Measurements from ENCODE around the gene ZNF280A. TPM values are rescaled to one million over a fixed set of nuclear protein-coding genes. Genes with fewer than 3 reads are reported as not detected.
"Not testable (repeated sequence)": the region's sequence is repeated elsewhere in the genome, so short reads cannot be mapped to it uniquely, and the experiment has no call there.

The ZNF280A gene
- polyA plus RNA-seq, 5 donors: not detected

DNA sequence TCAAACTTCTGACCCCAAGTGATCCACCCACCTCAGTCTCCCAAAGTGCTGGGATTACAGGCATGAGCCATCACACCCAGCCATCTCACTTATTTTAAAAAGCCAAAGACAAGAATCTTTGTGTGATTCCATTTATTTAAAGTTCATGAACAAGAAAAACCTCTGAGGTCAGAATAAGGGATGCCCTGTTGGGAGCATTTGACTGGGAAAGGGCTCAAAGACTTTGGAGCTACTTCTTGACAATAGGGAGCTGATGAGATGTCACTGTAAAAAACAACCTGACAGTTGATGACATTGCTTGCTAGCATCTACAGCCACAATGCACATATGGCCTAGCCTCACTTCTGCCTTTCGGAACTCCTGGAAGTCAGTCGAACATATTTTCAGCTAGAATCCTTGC is 6.5 kb downstream of the ZNF280A start:
- no peak for DNase-seq

DNA sequence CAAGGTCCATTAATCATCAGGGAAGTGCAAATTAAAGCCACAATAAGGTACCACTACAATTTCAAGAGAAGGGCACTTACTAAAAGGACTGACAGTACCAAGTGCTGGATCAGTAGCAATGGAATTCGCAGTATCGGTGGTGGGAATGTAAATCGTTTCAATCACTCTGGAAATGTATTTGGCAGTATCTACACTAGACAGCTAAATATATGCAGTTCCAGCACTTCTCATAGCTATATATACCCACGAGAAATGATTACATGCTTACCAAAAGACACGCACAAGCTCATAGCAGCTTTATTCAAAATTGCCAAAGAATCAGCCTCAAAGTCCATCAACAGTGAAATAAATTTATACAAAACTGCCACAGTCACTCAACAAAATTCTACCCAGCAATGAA is 7.1 kb downstream of the ZNF280A start:
- no peak for DNase-seq

DNA sequence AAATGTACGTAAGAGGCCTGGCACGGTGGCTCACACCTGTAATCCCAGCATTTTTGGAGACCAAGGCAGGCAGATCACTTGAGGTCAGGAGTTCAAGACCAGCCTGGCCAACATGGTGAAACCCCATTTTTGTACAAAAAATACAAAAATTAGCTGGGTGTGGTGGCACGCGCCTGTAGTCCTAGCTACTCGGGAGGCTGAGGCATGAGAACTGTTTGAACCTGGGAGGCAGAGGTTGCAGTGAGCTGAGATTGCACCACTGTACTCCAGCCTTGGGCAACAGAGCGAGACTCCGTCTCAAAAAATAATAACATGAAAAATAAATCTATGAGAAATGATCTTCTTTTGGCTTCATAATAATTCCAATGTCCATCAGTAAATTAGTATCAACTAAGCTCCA is 9.2 kb downstream of the ZNF280A start:
- DNase-seq: not testable (repeated sequence)

DNA sequence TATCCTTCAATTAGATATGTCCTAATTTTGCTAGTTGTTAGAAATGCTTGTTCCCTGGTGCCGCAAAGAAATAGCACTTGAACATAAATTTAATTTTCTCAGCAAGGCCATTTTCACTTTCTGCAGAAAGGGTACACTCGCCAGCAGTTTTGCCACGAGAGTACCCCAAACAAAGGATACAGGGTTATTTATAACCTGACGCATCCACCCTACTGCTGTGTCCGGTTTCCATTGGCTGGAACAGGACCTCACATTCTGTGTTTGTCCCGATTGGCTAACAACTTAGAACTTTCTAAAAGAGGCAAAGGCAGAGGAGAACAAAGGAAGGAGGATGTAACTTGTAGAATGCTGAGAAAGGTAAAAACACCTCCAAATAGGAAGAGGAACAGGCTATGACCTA is 10.2 kb downstream of the ZNF280A start:
- DNase-seq: not testable (repeated sequence)

DNA sequence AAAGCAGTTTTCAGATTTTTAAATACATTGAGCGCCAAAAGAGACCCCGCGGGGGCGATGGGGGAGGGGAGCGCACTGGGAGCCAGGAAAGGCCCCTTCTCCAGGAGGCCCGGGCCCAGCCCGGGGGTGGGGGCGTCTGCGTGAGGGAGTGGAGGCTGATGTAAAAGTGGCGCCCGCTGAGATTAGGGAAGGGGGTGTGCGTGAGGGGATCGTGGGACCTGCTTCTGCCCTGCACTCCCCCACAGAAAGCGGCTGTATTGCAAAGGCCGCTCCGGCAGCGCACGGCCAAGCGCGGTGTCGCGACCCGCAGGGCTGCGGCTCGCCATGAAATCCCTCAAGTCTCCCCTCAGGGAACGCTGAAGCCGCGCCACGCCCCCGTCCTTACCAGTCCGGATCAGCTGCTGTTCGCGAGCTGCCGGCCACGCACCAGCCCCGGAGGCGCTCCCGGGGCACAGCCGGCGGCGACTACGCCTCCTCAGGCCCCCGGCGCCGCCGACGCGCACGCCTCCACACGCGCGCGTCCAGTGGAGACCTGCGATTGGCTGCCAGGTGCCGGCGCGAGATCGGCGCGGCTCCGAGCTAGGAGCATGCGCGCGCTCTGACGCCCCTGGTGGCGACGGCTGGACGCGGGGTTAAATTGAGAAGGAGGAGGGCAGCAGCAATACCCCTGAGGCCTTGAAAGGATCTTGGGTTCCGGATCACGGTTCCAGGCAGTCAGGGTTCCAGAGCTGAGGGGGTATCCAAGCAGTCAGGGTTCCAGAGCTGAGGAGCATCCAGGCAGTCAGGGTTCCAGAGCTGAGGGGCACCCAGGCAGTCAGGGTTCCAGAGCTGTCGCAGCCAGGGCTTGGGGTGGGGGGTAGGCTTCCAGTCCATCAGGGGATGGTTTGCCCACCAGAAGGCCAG is 11.5 kb downstream of the ZNF280A start, which contains the start of gene ZNF280B:
ZNF280B (minus strand) TSS at position 469 of the 903 bp plus-strand sequence. CDS start 19,344 bp downstream, outside the sequence.
- DNase-seq: peak; percentile 62 to 68

DNA sequence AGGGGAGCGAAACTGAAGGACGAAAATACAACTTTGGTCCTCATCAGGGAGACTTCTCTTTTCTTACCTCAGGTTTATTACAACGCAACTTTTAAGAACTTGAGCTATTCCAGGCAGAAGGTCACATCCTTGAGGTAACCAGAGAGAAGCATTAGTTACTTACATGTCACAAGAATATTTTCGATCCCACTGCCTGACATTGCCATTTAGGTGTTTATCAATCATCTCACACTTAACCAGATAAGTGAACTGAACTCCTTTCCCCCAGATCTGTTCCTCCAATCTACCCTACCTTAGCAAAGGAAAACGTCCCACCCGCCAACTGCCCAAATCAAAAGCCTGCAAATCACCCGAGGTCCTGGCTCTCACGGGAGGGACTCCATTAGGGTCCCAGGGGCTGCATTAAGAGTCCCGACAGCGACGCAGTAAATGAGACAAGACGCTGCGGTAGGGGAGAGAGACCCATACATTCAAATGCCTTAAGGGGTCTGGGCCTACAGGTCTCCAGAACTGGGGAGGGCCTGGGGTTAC is 12.3 kb downstream of the ZNF280A start:
- no peak for DNase-seq

DNA sequence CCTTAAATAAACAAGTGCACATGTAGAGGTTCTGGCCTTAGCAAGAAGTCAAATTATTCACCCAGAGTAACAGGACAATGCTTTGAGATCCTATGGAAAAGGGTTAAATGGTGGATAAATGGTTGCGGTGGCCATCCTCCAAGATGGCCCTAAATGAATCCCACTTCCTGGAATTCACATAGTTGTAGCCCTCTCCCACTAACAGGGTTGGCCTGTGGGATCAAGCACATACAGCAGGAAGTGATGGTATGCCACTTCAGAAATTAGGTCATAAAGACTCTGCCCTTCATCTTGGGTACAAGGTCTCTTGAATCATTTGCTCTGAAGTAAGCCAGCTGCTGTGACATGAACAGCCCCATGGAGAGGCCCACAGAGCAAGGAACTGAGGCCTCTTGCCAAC is 13.3 kb downstream of the ZNF280A start:
- no peak for DNase-seq

DNA sequence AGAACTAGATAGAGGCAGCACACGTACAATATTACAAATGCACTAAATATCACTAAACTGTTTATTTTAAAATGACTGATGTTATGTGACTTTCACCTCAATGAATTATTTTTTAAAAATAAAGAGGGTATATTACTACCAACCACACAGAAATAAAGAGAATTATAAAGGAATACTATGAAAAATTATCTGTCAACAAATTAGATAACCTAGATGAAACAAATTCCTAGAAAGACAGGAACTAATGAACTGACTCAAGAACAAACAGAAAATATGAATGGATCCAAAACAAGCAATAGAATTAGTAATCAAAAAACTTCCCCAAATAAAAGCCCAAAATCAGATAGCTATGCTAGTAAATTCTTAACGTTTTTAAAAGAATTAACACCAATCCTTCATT is 21.8 kb downstream of the ZNF280A start:
- no peak for DNase-seq

DNA sequence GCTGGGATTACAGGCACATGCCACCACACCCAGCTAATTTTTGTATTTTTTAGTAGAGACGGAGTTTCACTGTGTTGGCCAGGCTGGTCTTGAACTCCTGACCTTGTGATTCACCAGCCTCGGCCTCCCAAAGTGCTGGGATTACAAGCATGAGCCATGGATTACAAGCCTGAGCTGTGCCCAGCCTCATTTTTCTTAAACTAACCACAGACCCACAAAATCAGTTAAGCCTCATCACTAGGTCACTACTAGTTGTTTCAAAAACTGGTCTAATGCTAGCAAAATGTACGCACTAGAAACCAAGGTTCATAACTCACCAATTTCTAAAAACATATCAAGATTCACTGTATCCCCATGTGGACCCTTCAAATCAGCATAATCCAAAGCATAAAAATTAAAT is 28.5 kb downstream of the ZNF280A start:
- DNase-seq: not testable (repeated sequence)

DNA sequence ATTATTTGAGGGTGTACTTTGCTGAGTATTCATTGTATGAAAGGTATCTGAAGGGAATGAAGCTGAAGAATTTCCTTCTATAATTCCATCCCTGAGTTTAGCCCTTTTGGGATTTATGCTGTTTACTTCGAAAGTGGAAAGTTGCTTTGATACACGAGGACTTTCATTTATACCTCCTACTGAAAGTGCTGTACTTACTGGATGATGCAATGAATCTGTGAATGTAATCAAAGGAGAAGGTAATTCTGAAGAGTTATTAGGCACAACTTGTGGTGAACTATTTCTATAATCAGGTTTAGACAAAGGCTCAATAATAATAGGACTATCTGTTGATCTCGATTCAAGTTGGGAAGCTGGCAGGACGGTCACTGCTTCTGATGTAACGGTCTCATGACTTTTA is 31.3 kb downstream of the ZNF280A start:
- no peak for DNase-seq

DNA sequence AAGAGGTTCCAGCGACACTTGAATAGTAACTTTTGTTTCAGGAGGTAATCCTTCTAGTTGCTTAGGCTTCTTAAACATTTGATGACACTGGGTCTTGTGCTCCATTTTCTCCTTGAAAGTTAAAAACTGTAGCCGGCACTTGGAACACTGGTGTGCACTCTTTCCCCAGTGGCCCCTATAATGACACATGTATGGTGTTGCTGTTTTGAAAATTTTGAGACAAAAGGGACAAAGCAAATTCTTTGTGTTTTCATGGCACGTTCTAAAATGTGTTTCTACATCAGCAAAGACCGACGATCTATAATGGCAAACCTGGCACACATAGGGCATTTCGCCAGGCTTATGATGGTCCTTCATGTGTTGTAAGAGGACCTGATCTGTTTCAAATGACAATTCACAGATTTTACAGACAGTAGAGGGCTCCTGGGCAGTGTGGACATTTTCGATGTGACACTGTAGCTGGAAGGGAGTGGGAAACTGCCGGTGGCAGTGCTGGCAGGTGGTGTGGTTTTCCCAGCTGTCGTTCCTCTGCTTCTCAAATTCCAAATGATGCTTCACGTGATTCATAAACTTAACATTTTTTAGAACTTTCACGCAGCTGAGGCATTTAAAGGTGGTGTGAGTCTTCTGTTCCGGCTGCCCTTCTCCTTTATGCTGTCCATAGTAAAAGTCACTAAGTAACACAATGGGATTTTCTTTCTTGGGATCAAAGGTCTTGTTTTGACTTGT is 32.0 kb downstream of the ZNF280A start:
- no peak for DNase-seq

DNA sequence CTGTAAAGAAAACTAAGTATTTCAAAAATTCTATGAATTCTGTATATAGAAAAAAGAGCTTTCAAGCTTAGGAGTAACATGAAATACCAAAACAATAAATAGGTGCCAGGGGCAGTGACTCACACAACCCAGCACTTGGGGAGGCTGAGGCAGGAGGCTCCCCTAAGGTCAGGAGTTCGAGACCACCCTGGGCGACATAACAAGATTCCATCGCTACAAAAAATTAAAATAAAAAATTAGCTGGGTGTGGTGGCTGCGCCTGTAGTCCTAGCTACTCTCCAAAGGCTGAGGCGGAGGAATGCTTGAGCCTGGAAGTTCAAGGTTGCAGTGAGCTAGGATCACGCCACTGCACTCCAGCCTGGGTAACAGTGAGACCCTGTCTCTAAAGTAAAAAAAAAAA is 33.0 kb downstream of the ZNF280A start:
- no peak for DNase-seq

DNA sequence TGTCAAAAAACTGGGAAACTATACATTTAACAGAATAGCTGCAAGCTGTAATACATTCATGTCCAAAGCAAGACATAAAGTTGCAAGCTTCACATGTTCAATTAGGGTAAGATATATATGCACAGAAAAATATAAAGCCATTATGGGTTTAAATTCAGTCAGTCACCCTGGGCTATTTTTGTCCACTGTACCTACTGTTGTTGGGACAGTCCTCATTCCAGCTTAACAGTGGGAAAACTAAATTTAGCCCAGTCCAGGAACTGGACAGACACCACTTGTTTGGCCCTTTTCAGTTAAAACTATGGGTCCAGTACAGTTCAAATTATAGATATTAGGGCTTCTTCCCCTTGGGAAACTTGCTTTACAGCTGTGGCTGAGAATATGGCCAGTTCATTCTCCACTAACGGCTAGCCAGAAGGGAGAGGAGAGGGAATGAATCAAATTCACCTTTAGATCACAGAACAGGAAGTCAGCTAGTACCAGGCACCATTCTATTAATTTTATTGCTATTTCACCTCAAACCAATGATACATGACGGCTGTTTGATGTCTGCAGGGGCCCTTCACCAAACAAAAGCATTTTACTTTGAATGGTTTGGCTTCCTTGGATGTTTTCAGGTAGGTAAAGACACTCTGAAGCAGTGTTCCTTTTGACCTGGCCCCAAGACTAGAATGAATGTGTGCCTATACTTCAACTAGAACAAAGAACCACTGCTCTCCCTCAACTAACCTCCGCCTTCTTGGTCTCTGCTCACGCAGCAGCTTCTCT is 33.8 kb downstream of the ZNF280A start:
- DNase-seq: no peak

DNA sequence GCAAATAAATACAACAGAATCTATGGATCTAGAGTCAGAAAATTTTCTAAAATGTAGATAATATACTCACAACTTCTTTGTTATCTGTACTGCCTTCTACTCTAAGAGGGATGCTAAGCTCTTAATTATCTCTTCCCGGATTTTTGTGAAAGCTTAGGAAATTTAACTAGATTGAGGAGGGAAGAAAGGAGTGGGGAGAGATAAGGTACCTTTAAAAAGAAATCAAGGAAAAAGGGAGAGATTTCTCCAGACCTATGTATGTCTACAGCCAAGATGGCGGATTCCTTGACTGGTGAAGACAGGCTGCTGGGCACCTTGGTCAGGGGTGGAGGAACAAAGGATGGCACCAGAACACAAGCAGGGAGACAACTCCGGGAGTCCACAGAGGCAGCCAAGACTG is 34.5 kb downstream of the ZNF280A start:
- no peak for DNase-seq

DNA sequence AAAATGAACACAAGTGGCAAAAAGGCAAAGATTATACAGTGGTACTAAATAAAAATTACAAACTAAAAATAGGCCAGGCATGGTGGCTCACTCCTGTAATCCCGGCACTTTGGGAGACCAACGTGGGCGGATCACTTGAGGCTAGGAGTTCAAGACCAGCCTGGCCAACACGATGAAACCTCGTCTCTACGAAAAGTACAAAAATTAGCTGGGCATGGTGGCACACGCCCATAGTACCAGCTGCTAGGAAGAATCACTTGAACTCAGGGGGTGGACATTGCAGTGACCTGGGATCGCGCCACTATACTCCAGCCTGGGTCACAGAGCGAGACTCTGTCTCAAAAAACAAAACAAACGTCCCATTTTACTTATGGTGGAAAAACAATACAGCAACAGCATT is 36.0 kb downstream of the ZNF280A start:
- DNase-seq: no peak

DNA sequence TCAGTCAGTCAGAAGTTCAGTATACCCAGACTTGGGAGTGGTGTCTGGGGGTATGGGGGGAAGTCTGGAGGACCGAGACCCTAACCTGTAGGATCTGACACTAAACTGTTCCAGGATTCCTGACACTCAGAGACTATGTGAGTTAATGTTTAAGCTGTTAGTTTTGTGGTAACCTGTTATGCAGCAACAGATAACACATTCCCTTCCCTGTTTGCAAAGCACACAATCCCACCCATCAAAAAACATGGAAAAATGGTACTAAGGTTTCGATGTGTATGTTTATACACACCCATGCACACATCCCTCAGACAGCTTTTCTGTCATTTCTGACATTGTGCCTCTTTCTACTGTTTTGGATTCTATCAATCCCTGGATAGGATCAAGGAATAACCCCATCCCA is 39.1 kb downstream of the ZNF280A start:
- DNase-seq: no peak

DNA sequence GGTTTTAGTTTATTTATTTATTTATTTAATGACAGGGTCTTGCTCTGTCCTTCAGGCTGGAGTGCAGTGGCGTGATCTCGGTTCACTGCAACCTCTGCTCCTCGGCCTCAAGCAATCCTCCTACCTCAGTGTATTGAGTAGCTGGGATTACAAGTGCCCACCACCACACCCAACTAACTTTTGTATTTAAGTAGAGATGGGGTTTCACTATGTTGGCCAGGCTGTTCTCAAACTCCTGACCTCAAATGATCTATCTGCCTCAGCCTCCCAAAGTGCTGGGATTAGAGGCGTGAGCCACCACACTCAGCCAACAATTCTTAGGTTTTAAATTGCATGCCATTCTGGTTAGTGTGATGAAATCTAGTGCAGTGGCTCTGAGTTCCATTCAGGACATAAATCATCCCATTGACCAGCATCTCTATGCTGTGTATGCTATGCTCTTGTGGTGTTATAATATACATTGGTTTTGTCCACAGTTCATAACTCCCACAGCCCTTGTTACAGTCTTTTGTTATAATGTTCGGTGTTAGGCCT is 40.0 kb downstream of the ZNF280A start:
- DNase-seq: no peak

DNA sequence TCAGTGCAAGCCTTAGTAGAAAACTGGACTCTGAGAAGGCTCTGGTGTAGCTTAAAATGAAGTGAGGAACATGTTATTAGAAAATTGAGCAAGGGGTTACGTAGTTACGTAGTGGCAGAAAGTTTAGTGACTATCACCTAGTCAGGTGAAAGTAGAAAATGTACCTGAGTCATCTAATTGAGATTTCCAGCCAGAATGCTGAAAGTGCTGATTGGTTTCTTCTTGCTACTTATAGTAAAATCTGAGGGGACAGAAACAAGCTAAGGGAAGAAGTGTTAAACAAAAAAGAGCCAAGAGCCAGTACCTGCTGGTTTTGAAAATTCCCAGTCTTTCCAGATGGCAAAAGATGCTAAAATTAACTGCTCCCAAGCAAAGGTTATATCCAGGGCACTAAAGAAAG is 41.0 kb downstream of the ZNF280A start:
- DNase-seq: no peak

DNA sequence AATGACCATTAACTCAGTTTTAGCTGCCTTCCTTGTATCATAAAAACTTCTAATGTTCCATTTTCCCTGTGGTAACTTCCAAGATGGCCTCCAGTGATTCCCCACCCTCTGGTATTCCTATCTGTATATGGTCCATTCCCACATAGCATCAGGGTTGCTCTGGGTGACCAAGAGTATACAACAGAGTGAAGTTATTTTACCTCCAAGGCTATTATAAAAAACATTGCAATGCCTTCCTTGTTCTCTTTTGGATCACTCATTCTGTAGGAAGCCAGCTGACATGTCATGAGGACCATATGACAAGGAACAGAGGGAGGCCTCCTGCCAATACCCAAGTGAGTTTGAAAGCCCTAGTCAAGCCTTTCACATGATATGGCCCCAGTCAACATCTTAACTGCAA is 41.6 kb downstream of the ZNF280A start:
- DNase-seq: no peak

DNA sequence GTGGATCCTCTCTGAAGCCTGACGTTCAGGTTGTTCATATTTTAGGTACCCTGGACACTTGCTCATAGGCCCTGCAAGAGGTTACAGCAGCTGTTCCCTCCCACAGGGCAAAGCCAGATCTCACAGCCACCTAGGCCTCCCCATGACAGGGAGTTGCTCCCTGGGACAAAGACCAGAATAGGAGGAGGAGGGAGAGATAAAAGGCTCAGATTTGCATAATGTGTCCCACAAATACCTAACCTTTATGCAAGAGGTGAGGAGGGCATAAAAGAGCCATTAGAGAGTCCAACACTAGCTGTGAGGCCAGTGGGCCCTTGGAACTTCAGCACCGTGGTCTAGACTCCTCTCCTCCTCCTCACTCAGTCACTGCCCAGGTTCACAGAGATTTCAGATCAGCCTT is 45.3 kb downstream of the ZNF280A start:
- DNase-seq: no peak

DNA sequence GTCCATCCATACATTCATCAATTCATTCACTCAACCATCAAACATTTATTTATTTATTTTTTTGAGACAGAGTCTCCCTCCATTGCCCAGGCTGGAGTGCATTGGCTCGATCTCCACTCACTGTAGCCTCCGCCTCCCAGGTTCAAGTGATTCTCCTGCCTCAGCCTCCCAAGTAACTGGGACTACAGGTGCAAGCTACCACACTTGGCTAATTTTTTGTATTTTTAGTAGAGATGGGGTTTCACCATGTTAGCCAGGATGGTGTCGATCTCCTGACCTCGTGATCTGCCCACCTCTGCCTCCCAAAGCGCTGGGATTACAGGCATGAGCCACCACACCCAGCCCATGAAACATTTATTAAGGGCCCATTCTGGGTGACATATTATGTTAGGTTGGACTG is 49.0 kb downstream of the ZNF280A start:
- not testable (repeated sequence) for DNase-seq

DNA sequence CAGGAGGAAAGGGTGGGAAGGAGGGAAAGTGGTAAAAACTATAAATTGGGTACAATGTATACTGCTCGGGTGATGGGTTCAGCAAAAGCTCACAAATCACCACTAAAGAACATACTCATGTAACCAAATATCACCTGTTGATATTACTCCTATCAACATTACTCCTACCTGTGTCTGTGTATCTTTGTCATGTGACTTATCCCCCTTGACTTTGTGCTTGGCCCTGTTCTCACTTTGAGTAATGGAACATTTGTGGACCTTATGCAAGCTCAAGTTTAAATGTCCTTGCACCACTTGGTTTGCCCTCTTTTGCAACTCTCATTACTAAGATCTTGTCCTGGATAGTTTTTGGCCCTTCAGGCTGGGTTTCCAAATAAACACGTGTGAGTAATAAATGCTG is 50.5 kb downstream of the ZNF280A start:
- no peak for DNase-seq

Data from right lung (tissue), 5 donors.